Umbilical cord (tissue), 2 donors: Measurements from ENCODE around the gene USF2. TPM values are rescaled to one million over a fixed set of nuclear protein-coding genes. Genes with fewer than 3 reads are reported as not detected.
"Not testable (repeated sequence)": the region's sequence is repeated elsewhere in the genome, so short reads cannot be mapped to it uniquely, and the experiment has no call there.

Source experiments
- DNase-seq: peaks from one replicate; pipeline ENCODE4 v3.0.0-alpha.2; 2015; ENCODE audit warnings: low spot score
- total RNA-seq: library from RNA; depleted of rRNA; stranded (reverse); fragments of >200 nt; gene quantifications from one replicate; pipeline ENCODE4 v1.2.3, GENCODE V29; 2014; ENCODE audit warnings: low replicate concordance; ENCODE audit not compliant: insufficient read depth

USF2 gene
- 40.2 TPM for total RNA-seq

- DNase-seq, result peak; percentile 69
Observed at GRCh38 chr19:35268536-35269437, at the start of gene USF2. Gene USF2 (plus strand): TSS chr19:35268962. CDS start chr19:35269102, 140 bp downstream.

- DNase-seq, result no peak
Observed at GRCh38 chr19:35219008-35219407, 49.8 kb upstream of the USF2 start.

- DNase-seq, result peak; percentile 42
Observed at GRCh38 chr19:35220315-35220921, 48.3 kb upstream of the USF2 start.

GRCh38 chr19:35220973-35221590, 47.7 kb upstream of the USF2 start:
- not testable (repeated sequence) for DNase-seq

GRCh38 chr19:35222373-35223015, 46.3 kb upstream of the USF2 start:
- DNase-seq, result no peak

- DNase-seq, result no peak
Observed at GRCh38 chr19:35223084-35223790, 45.5 kb upstream of the USF2 start.

GRCh38 chr19:35223862-35224505, 44.8 kb upstream of the USF2 start:
- DNase-seq, result no peak

GRCh38 chr19:35224681-35225571, 43.8 kb upstream of the USF2 start:
- no peak for DNase-seq

GRCh38 chr19:35225951-35226350, 42.8 kb upstream of the USF2 start:
- DNase-seq, result no peak

- no peak for DNase-seq
Observed at GRCh38 chr19:35226748-35227147, 42.0 kb upstream of the USF2 start.

GRCh38 chr19:35228177-35228930, 40.4 kb upstream of the USF2 start, which contains the start of gene FAM187B:
Gene FAM187B (minus strand): TSS chr19:35228739. CDS start chr19:35228680, 59 bp downstream.
- no peak for DNase-seq

- no peak for DNase-seq
Observed at GRCh38 chr19:35229601-35230000, 39.2 kb upstream of the USF2 start.

- no peak for DNase-seq
Observed at GRCh38 chr19:35231956-35232645, 36.7 kb upstream of the USF2 start.

- DNase-seq, result no peak
Observed at GRCh38 chr19:35232912-35233311, 35.9 kb upstream of the USF2 start.

- no peak for DNase-seq
Observed at GRCh38 chr19:35236638-35237400, 31.9 kb upstream of the USF2 start.

GRCh38 chr19:35239597-35239996, 29.2 kb upstream of the USF2 start:
- not testable (repeated sequence) for DNase-seq

GRCh38 chr19:35240327-35240726, 28.4 kb upstream of the USF2 start:
- no peak for DNase-seq
